Caco-2 (cell line): Measurements from ENCODE around the gene SLC2A11. TPM values are rescaled to one million over a fixed set of nuclear protein-coding genes. Genes with fewer than 3 reads are reported as not detected.

Experiments used
- BruUV-seq: library from RNA; stranded (reverse); fragments of 400-500 nt; replicated peaks from 2 replicates; lab custom pipeline; 2021; lab: Mats Ljungman, UMichigan
- CTCF ChIA-PET: fragments of 300-600 bp; sonication (Branson Sonifier 250); formaldehyde crosslinking; loops from one replicate; lab custom pipeline; 2022; ENCODE audit warnings: antibody characterized with exemption; lab: Charles Lee
- POLR2A ChIA-PET: fragments of 300-600 bp; sonication (Branson Sonifier 250); formaldehyde crosslinking; loops from one replicate; lab custom pipeline; 2022; ENCODE audit warnings: antibody characterized with exemption; lab: Charles Lee
- DNase-seq, 2 experiments: peaks; one replicate each; pipeline versions ENCODE4 v3.0.0 to v3.0.0-alpha.2; 2020 to 2022
- H3K27me3 ChIP-seq: replicated peaks from 2 replicates; pipeline ENCODE4 v1.6.0; 2011; ENCODE audit warnings: low read length; ENCODE audit not compliant: control insufficient read depth, insufficient read depth
- H3K36me3 ChIP-seq: 2 replicates; pipeline ENCODE4 v1.5.1; 2011; ENCODE audit warnings: low read length; ENCODE audit not compliant: control insufficient read depth, insufficient read depth
- H3K4me1 ChIP-seq: fragments of 250-450 bp; sonication (Bioruptor Pico); 2 replicates; pipeline ENCODE4 v1.5.1; 2020; ENCODE audit warnings: mild to moderate bottlenecking
- H3K4me3 ChIP-seq: 2 replicates; pipeline ENCODE4 v1.5.1; 2011; ENCODE audit warnings: low read depth, mild to moderate bottlenecking, control low read depth, low read length
- H3K9me3 ChIP-seq: fragments of 250-450 bp; sonication (Bioruptor Pico); 2 replicates; pipeline ENCODE4 v1.5.1; 2020; ENCODE audit warnings: mild to moderate bottlenecking, moderate library complexity
- H3K27ac Mint-ChIP-seq: one replicate; pipeline ENCODE4 v1.8.0; 2022; ENCODE audit warnings: mixed read lengths; ENCODE audit not compliant: unreplicated experiment
- H3K27me3 Mint-ChIP-seq: one replicate; pipeline ENCODE4 v1.8.0; 2022; ENCODE audit warnings: mixed read lengths; ENCODE audit not compliant: insufficient read depth, unreplicated experiment
- H3K36me3 Mint-ChIP-seq: one replicate; pipeline ENCODE4 v1.8.0; 2022; ENCODE audit warnings: mild to moderate bottlenecking, mixed read lengths; ENCODE audit not compliant: insufficient read depth, unreplicated experiment
- H3K4me1 Mint-ChIP-seq: one replicate; pipeline ENCODE4 v1.8.0; 2022; ENCODE audit warnings: low read depth, mixed read lengths; ENCODE audit not compliant: unreplicated experiment
- H3K4me3 Mint-ChIP-seq: one replicate; pipeline ENCODE4 v1.8.0; 2022; ENCODE audit warnings: mild to moderate bottlenecking, moderate library complexity, mixed read lengths; ENCODE audit not compliant: unreplicated experiment
- H3K9me3 Mint-ChIP-seq: one replicate; pipeline ENCODE4 v1.8.0; 2022; ENCODE audit warnings: mixed read lengths; ENCODE audit not compliant: unreplicated experiment
- CTCF ChIP-seq, 2 experiments: fragments of 200-600 bp in 1 of 2; IDR thresholded peaks; 1 replicate in 1 of 2; 2 replicates in 1 of 2; pipeline versions ENCODE4 v1.5.1 to v1.8.0; 2011 to 2022; ENCODE audit warnings: antibody characterized with exemption in 1 of 2, control low read depth in 1 of 2, inconsistent platforms in 1 of 2, low read depth in 1 of 2, low read length in 1 of 2, mild to moderate bottlenecking in 1 of 2, moderate library complexity in 1 of 2; ENCODE audit not compliant: insufficient read depth in 1 of 2, severe bottlenecking in 1 of 2, unreplicated experiment in 1 of 2
- intact Hi-C: fragments of 100-400 bp; cut with micrococcal nuclease; formaldehyde crosslinking; loops from one replicate; pipeline ENCODE4 v1.10.0; 2022; ENCODE audit not compliant: unreplicated experiment
- total RNA-seq: library from RNA; stranded (reverse); gene quantifications from 2 replicates; pipeline ENCODE4 v1.2.3, GENCODE V29; 2022

The SLC2A11 gene
- total RNA-seq, 1 experiment from 2014 or later, result 32.4 TPM

GRCh38 chr22:23889620-23890019 lies 31.9 kb downstream of the SLC2A11 start:
- intact Hi-C loops, result loop anchor here (5.0 kb wide), 2 partner anchors 32 to 68 kb away; partner anchors contain the start of gene SLC2A11
- H3K9me3 ChIP-seq, result no peaks in the 10 kb centered on the region
- no TSS peak for BruUV-seq
- no peak for DNase-seq
- TF ChIP-seq CTCF (IDR thresholded peaks at IDR 0.05; ENCODE audit: insufficient read depth in 1 of 2, low read depth in 1 of 2, low read length in 1 of 2, severe bottlenecking in 1 of 2, unreplicated experiment in 1 of 2), result no peak
- H3K27ac Mint-ChIP-seq, result peak overlapping the region; percentile 7
- no peaks in the 10 kb centered on the region for H3K27me3 Mint-ChIP-seq
- H3K4me3 Mint-ChIP-seq, result no peak overlapping the region
- ChIA-PET CTCF (interaction anchor here (1.4 kb wide), 1 partner anchor 67 kb away, joined by 7 read pairs; no protein-coding TSS in a partner anchor), POLR2A (interaction anchor here (0.5 kb wide), 1 partner anchor 153 kb away, joined by 3 read pairs; no protein-coding TSS in a partner anchor)
- H3K4me1 Mint-ChIP-seq, result peaks cover 13% of the 10 kb centered on the region
- H3K36me3 Mint-ChIP-seq, result peaks cover 13% of the 10 kb centered on the region
- no peaks in the 10 kb centered on the region for H3K27me3 ChIP-seq
- peaks cover 11% of the 10 kb centered on the region for H3K4me1 ChIP-seq
- no peaks in the 10 kb centered on the region for H3K36me3 ChIP-seq
- no peaks in the 10 kb centered on the region for H3K9me3 Mint-ChIP-seq
- no peak overlapping the region for H3K4me3 ChIP-seq

DNA sequence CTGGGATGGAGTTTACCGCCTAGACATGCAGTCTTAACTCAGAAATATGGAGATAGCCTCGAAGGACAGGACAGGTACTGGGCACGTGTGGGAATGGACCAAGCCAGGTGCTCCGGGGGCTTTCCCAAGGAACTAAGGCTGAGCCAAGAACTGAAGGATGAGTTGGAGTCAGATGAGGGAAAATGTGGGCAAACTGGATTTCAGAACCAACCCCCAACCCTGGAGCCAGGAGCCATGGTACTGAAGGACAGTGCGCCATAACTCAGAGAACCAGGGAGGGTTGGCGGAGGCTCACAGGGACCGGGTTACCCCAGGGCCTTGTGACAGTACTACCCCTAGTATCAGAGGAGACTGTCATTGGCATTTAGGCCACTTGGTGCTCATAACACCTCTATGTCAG lies 34.1 kb downstream of the SLC2A11 start:
- Histone ChIP-seq H3K4me1 (peaks cover 19% of the 10 kb centered on the region), H3K9me3 (no peaks in the 10 kb centered on the region), H3K4me3 (no peak overlapping the region), H3K27me3 (no peaks in the 10 kb centered on the region), H3K36me3 (peaks cover 11% of the 10 kb centered on the region)
- peaks cover 31% of the 10 kb centered on the region for H3K36me3 Mint-ChIP-seq
- CTCF ChIA-PET, result no interaction called here
- intact Hi-C loops, result loop anchor here (5.0 kb wide), 1 partner anchor 34 kb away; the partner anchor contains the start of gene SLC2A11
- TF ChIP-seq CTCF (IDR thresholded peaks at IDR 0.05; ENCODE audit: insufficient read depth in 1 of 2, low read depth in 1 of 2, low read length in 1 of 2, severe bottlenecking in 1 of 2, unreplicated experiment in 1 of 2), result no peak
- peaks cover 13% of the 10 kb centered on the region for H3K4me1 Mint-ChIP-seq
- H3K27me3 Mint-ChIP-seq, result no peaks in the 10 kb centered on the region
- H3K4me3 Mint-ChIP-seq, result no peak overlapping the region
- peak overlapping the region; percentile 98 for H3K27ac Mint-ChIP-seq
- BruUV-seq, result no TSS peak
- no peaks in the 10 kb centered on the region for H3K9me3 Mint-ChIP-seq
- DNase-seq, result no peak
- POLR2A ChIA-PET, result no interaction called here

- intact Hi-C loops, result loop anchor here (5.0 kb wide), 1 partner anchor 35 kb away; the partner anchor contains the start of gene SLC2A11
- Mint-ChIP-seq H3K27ac (peak overlapping the region; percentile 98), H3K4me3 (no peak overlapping the region), H3K27me3 (no peaks in the 10 kb centered on the region), H3K9me3 (no peaks in the 10 kb centered on the region), H3K4me1 (peaks cover 13% of the 10 kb centered on the region), H3K36me3 (peaks cover 35% of the 10 kb centered on the region)
- Histone ChIP-seq H3K27me3 (no peaks in the 10 kb centered on the region), H3K9me3 (no peaks in the 10 kb centered on the region), H3K36me3 (peaks cover 12% of the 10 kb centered on the region), H3K4me3 (no peak overlapping the region), H3K4me1 (peaks cover 19% of the 10 kb centered on the region)
- BruUV-seq, result no TSS peak
- no peak for DNase-seq
- TF ChIP-seq CTCF (IDR thresholded peaks at IDR 0.05; ENCODE audit: insufficient read depth in 1 of 2, low read depth in 1 of 2, low read length in 1 of 2, severe bottlenecking in 1 of 2, unreplicated experiment in 1 of 2), result no peak
- CTCF ChIA-PET, result no interaction called here
- POLR2A ChIA-PET, result no interaction called here
These were observed 34.5 kb downstream of the SLC2A11 start for GRCh38 chr22:23892130-23892529.
